Heart left ventricle (tissue), 13 donors: Measurements from ENCODE around the gene ALG6.

ENCODE experiments used
- POLR2A ChIP-seq, 2 donors: fragments of 450-650 bp; IDR thresholded peaks; one replicate each; pipeline ENCODE4 v1.6.1; 2017; ENCODE audit warnings: antibody characterized with exemption in 2 of 2, mild to moderate bottlenecking in 2 of 2, moderate library complexity in 2 of 2
- TF ChIP-seq, protein P1 (sequence below), 12 donors: fragments of 200-600 bp; sonication (generic) in 4 of 12; IDR thresholded peaks; one replicate each; pipeline versions ENCODE4 v1.5.0 to v1.8.0; 2018 to 2022; ENCODE audit warnings: antibody characterized with exemption in 12 of 12, mild to moderate bottlenecking in 5 of 12
- donor health status: ischemic (EF 13 %, LVEDD 7.1; RV severe dilation, severe dysfunction).
- donor health status: DM: no; HTN: yes; CAD: no.
- donor health status: DM: no; HTN: no; CAD: no.
- donor health status: ischemic (EF 25% LVEDD 6.9; RV normal size, moderate dysfunction).
- donor health status: ischemic (EF 25% LVEDD 5.7; RV mildly dilated, moderate dysfunction).
- donor health status: ischemic (EF 35%, LVEDD 5.7; RV mildly dilated, moderate dysfunction).
- donor health status: nonischemic (EF 11% LVEDD 7.7; RV severe dilation, severe dysfunction).
- donor health status: DM: yes; HTN: yes; CAD: no.
- donor health status: PGD.
- donor health status: ischemic (EF 29% LVEDD 5.4; RV normal size, mild dysfunction).
- donor health status: nonischemic (EF 23%, LVEDD 6.1; RV moderate dilation, normal function).

- TF ChIP-seq, protein P1, sequence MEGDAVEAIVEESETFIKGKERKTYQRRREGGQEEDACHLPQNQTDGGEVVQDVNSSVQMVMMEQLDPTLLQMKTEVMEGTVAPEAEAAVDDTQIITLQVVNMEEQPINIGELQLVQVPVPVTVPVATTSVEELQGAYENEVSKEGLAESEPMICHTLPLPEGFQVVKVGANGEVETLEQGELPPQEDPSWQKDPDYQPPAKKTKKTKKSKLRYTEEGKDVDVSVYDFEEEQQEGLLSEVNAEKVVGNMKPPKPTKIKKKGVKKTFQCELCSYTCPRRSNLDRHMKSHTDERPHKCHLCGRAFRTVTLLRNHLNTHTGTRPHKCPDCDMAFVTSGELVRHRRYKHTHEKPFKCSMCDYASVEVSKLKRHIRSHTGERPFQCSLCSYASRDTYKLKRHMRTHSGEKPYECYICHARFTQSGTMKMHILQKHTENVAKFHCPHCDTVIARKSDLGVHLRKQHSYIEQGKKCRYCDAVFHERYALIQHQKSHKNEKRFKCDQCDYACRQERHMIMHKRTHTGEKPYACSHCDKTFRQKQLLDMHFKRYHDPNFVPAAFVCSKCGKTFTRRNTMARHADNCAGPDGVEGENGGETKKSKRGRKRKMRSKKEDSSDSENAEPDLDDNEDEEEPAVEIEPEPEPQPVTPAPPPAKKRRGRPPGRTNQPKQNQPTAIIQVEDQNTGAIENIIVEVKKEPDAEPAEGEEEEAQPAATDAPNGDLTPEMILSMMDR (IDR thresholded peaks at IDR 0.05), result no peak
- TF ChIP-seq POLR2A (IDR thresholded peaks at IDR 0.05), result no peak
Observed at GRCh38 chr1:63343922-63344321, 23.5 kb upstream of the ALG6 start.
